Thyroid gland (tissue), 4 donors: ENCODE data around the gene NLGN1.

ENCODE experiments used
- CTCF ChIP-seq, 6 experiments: fragments of 200-600 bp in 3 of 6; fragments of 450-650 bp in 3 of 6; sonication (generic) in 3 of 6; IDR thresholded peaks; one replicate each; pipeline ENCODE4 v1.5.1; 2016 to 2019; ENCODE audit warnings: antibody characterized with exemption in 6 of 6, mild to moderate bottlenecking in 2 of 6, inconsistent platforms in 1 of 6, moderate library complexity in 1 of 6
- POLR2A ChIP-seq, 2 donors: fragments of 450-650 bp; IDR thresholded peaks; one replicate each; pipeline ENCODE4 v1.6.1; 2017; ENCODE audit warnings: antibody characterized with exemption in 2 of 2, mild to moderate bottlenecking in 2 of 2, moderate library complexity in 1 of 2

GRCh38 chr3:173501931-173502489, 104.5 kb downstream of the NLGN1 start:
- TF ChIP-seq CTCF (IDR thresholded peaks at IDR 0.05) (no peak), POLR2A (IDR thresholded peaks at IDR 0.05) (no peak)
